OCI-LY3 (cell line): Measurements from ENCODE around the gene RPH3AL.
"Not testable (repeated sequence)": the region's sequence is repeated elsewhere in the genome, so short reads cannot be mapped to it uniquely, and the experiment has no call there.

ENCODE experiments used
- H2AFZ ChIP-seq: fragments of 200-600, 300-600 bp; shearing (Covaris generic); 2 replicates; pipeline ENCODE4 v1.6.0; 2014; ENCODE audit warnings: antibody characterized with exemption, low read depth, low read length
- H3K27ac ChIP-seq: fragments of 200-600, 300-600 bp; sonication (generic); 2 replicates; pipeline ENCODE4 v1.5.1; 2014; ENCODE audit warnings: mild to moderate bottlenecking, low read length, moderate library complexity, mixed read lengths
- H3K27me3 ChIP-seq: fragments of 200-600, 300-600 bp; sonication (generic); 2 replicates; pipeline ENCODE4 v1.6.1; 2014; ENCODE audit warnings: low read depth, low read length, mixed read lengths
- H3K36me3 ChIP-seq: fragments of 200-600, 300-600 bp; sonication (generic); replicated peaks from 2 replicates; pipeline ENCODE3; 2014; ENCODE audit warnings: low read depth, low read length, mixed read lengths
- H3K4me1 ChIP-seq: fragments of 300-600, 200-600 bp; sonication (generic); 2 replicates; pipeline ENCODE4 v1.6.1; 2014; ENCODE audit warnings: low read length, mixed read lengths
- H3K4me2 ChIP-seq: fragments of 200-600, 300-600 bp; sonication (generic); 2 replicates; pipeline ENCODE4 v1.6.1; 2014; ENCODE audit warnings: low read length, mixed read lengths
- H3K4me3 ChIP-seq: fragments of 300-600, 200-600 bp; sonication (generic); 2 replicates; pipeline ENCODE4 v1.5.1; 2014; ENCODE audit warnings: antibody characterized with exemption, mild to moderate bottlenecking, low read length, moderate library complexity
- H3K79me2 ChIP-seq: fragments of 300-600, 200-600 bp; shearing (Covaris generic); 2 replicates; pipeline ENCODE4 v1.6.1; 2014; ENCODE audit warnings: mild to moderate bottlenecking, low read length, mixed read lengths
- H3K9ac ChIP-seq: fragments of 300-600, 200-600 bp; shearing (Covaris generic); 2 replicates; pipeline ENCODE4 v1.6.0; 2014; ENCODE audit warnings: mild to moderate bottlenecking, low read length, moderate library complexity
- H3K9me3 ChIP-seq: fragments of 200-600, 300-600 bp; shearing (Covaris generic); 2 replicates; pipeline ENCODE4 v1.6.1; 2014; ENCODE audit warnings: low read length, mixed read lengths; ENCODE audit not compliant: insufficient read depth
- H4K20me1 ChIP-seq: fragments of 200-600, 300-600 bp; sonication (generic); 2 replicates; pipeline ENCODE4 v1.6.1; 2016; ENCODE audit warnings: low read length, mixed read lengths; ENCODE audit not compliant: insufficient read depth
- EZH2phosphoT487 ChIP-seq: fragments of 200-600 bp; shearing (Covaris generic); IDR thresholded peaks from 2 replicates; pipeline ENCODE4 v1.6.1; 2018; ENCODE audit warnings: antibody characterized with exemption, mixed run types, low read depth
- TF ChIP-seq, protein P1 (sequence below): fragments of 200-600, 300-600 bp; sonication (generic); IDR thresholded peaks from 2 replicates; pipeline ENCODE4 v1.5.1; 2014; ENCODE audit warnings: antibody characterized with exemption, low read length, low read depth

Gene RPH3AL

DNA sequence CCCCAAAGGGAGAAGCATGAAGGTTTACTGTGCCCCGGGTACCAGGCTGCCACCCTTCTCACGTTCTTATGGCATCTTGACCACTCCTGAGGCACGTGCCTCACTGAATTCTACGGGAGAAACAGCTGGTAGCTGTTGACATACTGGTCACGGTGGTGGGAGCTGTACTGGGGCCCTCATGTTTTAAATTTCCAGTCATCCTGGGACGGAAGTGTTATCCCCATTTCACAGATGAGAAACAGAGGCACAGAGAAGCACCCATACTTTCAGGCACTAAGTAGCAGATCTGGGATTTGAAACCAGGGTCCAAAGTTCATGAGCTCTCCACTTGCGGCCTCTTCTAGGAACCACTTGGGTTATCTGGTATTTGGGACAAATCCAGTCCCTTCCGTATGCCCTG, 144.8 kb downstream of the RPH3AL start:
- no peak overlapping the region for H3K4me2 ChIP-seq
- no peak overlapping the region for H2AFZ ChIP-seq
- H3K27me3 ChIP-seq: no peaks in the 10 kb centered on the region

GRCh38 chr17:206941-207560, 145.6 kb downstream of the RPH3AL start:
- Histone ChIP-seq H3K27me3 (no peaks in the 10 kb centered on the region), H3K4me2 (no peak overlapping the region), H3K9me3 (no peaks in the 10 kb centered on the region), H3K4me3 (no peak overlapping the region), H3K36me3 (no peaks in the 10 kb centered on the region), H3K79me2 (no peaks in the 10 kb centered on the region), H3K9ac (no peak overlapping the region), H4K20me1 (no peaks in the 10 kb centered on the region), H2AFZ (no peak overlapping the region), H3K4me1 (no peaks in the 10 kb centered on the region), H3K27ac (no peak overlapping the region)
- TF ChIP-seq, protein P1, sequence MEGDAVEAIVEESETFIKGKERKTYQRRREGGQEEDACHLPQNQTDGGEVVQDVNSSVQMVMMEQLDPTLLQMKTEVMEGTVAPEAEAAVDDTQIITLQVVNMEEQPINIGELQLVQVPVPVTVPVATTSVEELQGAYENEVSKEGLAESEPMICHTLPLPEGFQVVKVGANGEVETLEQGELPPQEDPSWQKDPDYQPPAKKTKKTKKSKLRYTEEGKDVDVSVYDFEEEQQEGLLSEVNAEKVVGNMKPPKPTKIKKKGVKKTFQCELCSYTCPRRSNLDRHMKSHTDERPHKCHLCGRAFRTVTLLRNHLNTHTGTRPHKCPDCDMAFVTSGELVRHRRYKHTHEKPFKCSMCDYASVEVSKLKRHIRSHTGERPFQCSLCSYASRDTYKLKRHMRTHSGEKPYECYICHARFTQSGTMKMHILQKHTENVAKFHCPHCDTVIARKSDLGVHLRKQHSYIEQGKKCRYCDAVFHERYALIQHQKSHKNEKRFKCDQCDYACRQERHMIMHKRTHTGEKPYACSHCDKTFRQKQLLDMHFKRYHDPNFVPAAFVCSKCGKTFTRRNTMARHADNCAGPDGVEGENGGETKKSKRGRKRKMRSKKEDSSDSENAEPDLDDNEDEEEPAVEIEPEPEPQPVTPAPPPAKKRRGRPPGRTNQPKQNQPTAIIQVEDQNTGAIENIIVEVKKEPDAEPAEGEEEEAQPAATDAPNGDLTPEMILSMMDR: no peak
- TF ChIP-seq EZH2phosphoT487: no peak

More for the DNA sequence above, 144.8 kb downstream of the RPH3AL start:
- Histone ChIP-seq H3K9ac (no peak overlapping the region), H3K79me2 (no peaks in the 10 kb centered on the region), H3K9me3 (no peaks in the 10 kb centered on the region), H3K4me1 (no peaks in the 10 kb centered on the region), H4K20me1 (no peaks in the 10 kb centered on the region), H3K27ac (no peak overlapping the region), H3K36me3 (no peaks in the 10 kb centered on the region), H3K4me3 (no peak overlapping the region)
- TF ChIP-seq, protein P1: no peak
- no peak for TF ChIP-seq EZH2phosphoT487

- not testable (repeated sequence) for H3K9ac ChIP-seq, H3K27ac ChIP-seq, H3K4me3 ChIP-seq, H3K4me2 ChIP-seq, H3K79me2 ChIP-seq, H4K20me1 ChIP-seq, H3K36me3 ChIP-seq, H2AFZ ChIP-seq, H3K9me3 ChIP-seq, H3K27me3 ChIP-seq, H3K4me1 ChIP-seq
Observed at GRCh38 chr17:206484-206883, 146.1 kb downstream of the RPH3AL start.

DNA sequence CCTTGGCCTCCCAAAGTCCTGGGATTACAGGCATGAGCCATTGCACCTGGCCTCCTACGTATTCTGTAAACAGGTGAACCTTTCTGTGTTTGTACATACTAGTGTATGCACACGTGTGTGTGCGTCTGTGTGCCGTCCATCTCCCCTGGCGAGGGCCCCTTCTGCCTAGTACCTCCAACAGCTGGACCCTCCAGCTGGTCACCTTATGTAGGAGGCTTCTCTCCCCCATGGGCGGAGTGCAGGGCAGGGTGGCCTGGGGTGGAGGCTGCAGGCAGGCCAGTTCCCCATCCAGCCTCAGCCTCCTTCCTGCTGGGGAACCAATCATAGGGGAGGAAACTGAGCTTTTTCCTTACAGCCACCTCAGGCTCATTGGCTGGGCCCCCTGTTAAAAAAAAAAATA, 146.8 kb downstream of the RPH3AL start:
- Histone ChIP-seq H3K9ac (no peak overlapping the region), H3K27ac (no peak overlapping the region), H3K27me3 (no peaks in the 10 kb centered on the region), H3K79me2 (no peaks in the 10 kb centered on the region), H2AFZ (no peak overlapping the region), H4K20me1 (no peaks in the 10 kb centered on the region), H3K4me1 (no peaks in the 10 kb centered on the region), H3K4me3 (no peak overlapping the region), H3K4me2 (no peak overlapping the region), H3K9me3 (no peaks in the 10 kb centered on the region), H3K36me3 (no peaks in the 10 kb centered on the region)
- TF ChIP-seq, protein P1: no peak
- TF ChIP-seq EZH2phosphoT487: no peak
